ENCODE results near the gene FBXO31. TPM values are rescaled to one million over a fixed set of nuclear protein-coding genes. Genes with fewer than 3 reads are reported as not detected.

The FBXO31 gene
- total and polyA plus RNA-seq, 9 of the 15 experiments (the other 6 are each of a cell fraction or from before 2014, with no cell fraction given) = 0.18 to 33.3 (median 10.9) TPM

GRCh38 chr16:87334651-87335624, 48.6 kb downstream of the FBXO31 start:
- Histone ChIP-seq H2AFZ (ENCODE audit: low read depth, low read length) (no peak overlapping the region), H3K9me3 (replicated peaks; ENCODE audit: control insufficient read depth, insufficient read depth, low read depth, low read length) (no peaks in the 10 kb centered on the region), H3K79me2 (ENCODE audit: control insufficient read depth, insufficient read depth, low read length) (no peaks in the 10 kb centered on the region), H3K9ac (ENCODE audit: insufficient read depth in 1 of 2, low read depth in 2 of 2, low read length in 2 of 2) (no peak overlapping the region), H3K4me2 (ENCODE audit: insufficient read depth, low read length) (no peak overlapping the region), H3K36me3 (ENCODE audit: control insufficient read depth, insufficient read depth, low read length) (peaks cover 75% of the 10 kb centered on the region; the same call in 2 of the 3 replicates), H3K9me1 (ENCODE audit: control insufficient read depth, insufficient read depth, low read length) (no peaks in the 10 kb centered on the region), H4K20me1 (replicated peaks; ENCODE audit: control insufficient read depth, insufficient read depth, low read length) (peaks cover 10% of the 10 kb centered on the region), H3K4me3 (no peak overlapping the region), H3K27me3 (ENCODE audit: control insufficient read depth in 2 of 2, insufficient read depth in 2 of 2, low read length in 2 of 2) (no peaks in the 10 kb centered on the region), H3K4me1 (replicated peaks in 1 of 2; ENCODE audit: control insufficient read depth in 2 of 2, insufficient read depth in 2 of 2, low read length in 2 of 2) (peaks cover 0 to 8% of the 10 kb centered on the region in 2 experiments; a peak in 1 of 5 replicates), H3K27ac (ENCODE audit: extremely low read depth, low read depth, low read length) (no peak overlapping the region)
- 88% methylated on average over 19 of the region's 29 CpGs for WGBS (ENCODE audit: insufficient coverage, low coverage, missing lambda C conversion rate)
- ChIA-PET CTCF (ENCODE audit: low intra/inter-chr PET ratio) (no interaction called here), POLR2A (interaction anchor here (0.7 to 2.3 kb wide), 2 partner anchors 9 to 16 kb away, joined by 3 to 7 read pairs; no protein-coding TSS in a partner anchor)
- no TSS peak for BruUV-seq (replicated peaks)
- ATAC-seq = no peak
- no peak for FAIRE-seq
- intact Hi-C loops (cut with micrococcal nuclease) (no loop called here), in situ Hi-C loops (cut with MboI) (no loop called here)
- TF ChIP-seq NFE2L1 (tag; IDR thresholded peaks at IDR 0.05; ENCODE audit: borderline replicate concordance, low read depth) (no peak), ZNF77 (CRISPR knock-in tag; IDR thresholded peaks at IDR 0.05) (no peak), ZNF589 (CRISPR knock-in tag; IDR thresholded peaks at IDR 0.05; ENCODE audit: low read depth) (no peak)
- DNase-seq (ENCODE audit: extremely low read depth in 1 of 4, low spot score in 3 of 4) = no peak

All from K562 (cell line).